NT2/D1 (cell line): Measurements from ENCODE around the gene CTCF.

Experiments used
- SUZ12 ChIP-seq: IDR thresholded peaks from 2 replicates; pipeline ENCODE4 v1.6.1; 2011; ENCODE audit not compliant: insufficient read length, insufficient read depth; ENCODE audit errors: extremely low read depth
- YY1 ChIP-seq: IDR thresholded peaks from 2 replicates; pipeline ENCODE4 v1.6.1; 2011; ENCODE audit not compliant: insufficient read length, insufficient read depth
- ZNF274 ChIP-seq: IDR thresholded peaks from 2 replicates; pipeline ENCODE4 v1.6.1; 2011; ENCODE audit warnings: mild to moderate bottlenecking, low read depth, low read length

GRCh38 chr16:67543036-67543435, 19.3 kb upstream of the CTCF start:
- TF ChIP-seq YY1 (no peak), ZNF274 (no peak), SUZ12 (no peak)
